ENCODE results near the gene COL19A1.

DNA sequence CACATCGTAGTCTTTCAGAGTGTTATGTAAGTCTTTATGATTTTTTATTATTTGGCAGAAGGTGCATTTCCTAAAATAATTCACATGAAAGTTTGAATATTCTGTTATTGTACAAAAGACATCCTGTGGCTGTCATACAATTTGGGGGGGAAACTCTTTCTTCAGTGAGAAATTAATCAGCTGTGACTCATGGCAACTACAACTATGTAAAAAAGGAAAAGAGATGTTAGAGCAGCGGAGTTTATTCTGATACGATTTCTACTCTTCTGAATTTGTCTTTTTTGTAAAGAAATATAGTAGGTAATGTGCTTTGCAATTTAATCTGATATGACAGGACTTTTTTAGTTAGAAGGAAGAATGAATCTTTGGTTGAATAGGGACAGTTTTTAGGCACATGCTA, 14.2 kb downstream of the COL19A1 start:
- TF ChIP-seq, protein P1, sequence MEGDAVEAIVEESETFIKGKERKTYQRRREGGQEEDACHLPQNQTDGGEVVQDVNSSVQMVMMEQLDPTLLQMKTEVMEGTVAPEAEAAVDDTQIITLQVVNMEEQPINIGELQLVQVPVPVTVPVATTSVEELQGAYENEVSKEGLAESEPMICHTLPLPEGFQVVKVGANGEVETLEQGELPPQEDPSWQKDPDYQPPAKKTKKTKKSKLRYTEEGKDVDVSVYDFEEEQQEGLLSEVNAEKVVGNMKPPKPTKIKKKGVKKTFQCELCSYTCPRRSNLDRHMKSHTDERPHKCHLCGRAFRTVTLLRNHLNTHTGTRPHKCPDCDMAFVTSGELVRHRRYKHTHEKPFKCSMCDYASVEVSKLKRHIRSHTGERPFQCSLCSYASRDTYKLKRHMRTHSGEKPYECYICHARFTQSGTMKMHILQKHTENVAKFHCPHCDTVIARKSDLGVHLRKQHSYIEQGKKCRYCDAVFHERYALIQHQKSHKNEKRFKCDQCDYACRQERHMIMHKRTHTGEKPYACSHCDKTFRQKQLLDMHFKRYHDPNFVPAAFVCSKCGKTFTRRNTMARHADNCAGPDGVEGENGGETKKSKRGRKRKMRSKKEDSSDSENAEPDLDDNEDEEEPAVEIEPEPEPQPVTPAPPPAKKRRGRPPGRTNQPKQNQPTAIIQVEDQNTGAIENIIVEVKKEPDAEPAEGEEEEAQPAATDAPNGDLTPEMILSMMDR (IDR thresholded peaks at IDR 0.05; ENCODE audit: low read depth, low read length), result no peak
- TF ChIP-seq EZH2phosphoT487 (IDR thresholded peaks at IDR 0.05; ENCODE audit: low read depth), result no peak

Measured in OCI-LY3 (cell line).